Muscle layer of duodenum (tissue), 2 donors: ENCODE results near the gene PACS1.
"Not testable (repeated sequence)": the region's sequence is repeated elsewhere in the genome, so short reads cannot be mapped to it uniquely, and the experiment has no call there.

ENCODE experiments used
- H3K27ac ChIP-seq: one replicate; pipeline ENCODE4 v1.7.0; 2013; ENCODE audit warnings: mild to moderate bottlenecking, low read length
- H3K27me3 ChIP-seq: one replicate; pipeline ENCODE4 v1.7.0; 2013; ENCODE audit warnings: low read depth, mild to moderate bottlenecking, control low read depth, low read length
- H3K36me3 ChIP-seq, 2 donors: one replicate each; pipeline ENCODE4 v1.7.0; 2013; ENCODE audit warnings: low read length in 2 of 2, control low read depth in 1 of 2, mild to moderate bottlenecking in 1 of 2; ENCODE audit not compliant: insufficient read depth in 2 of 2, control insufficient read depth in 1 of 2
- H3K4me1 ChIP-seq, 2 donors: one replicate each; pipeline ENCODE4 v1.7.0; 2013; ENCODE audit warnings: low read length in 2 of 2, mild to moderate bottlenecking in 2 of 2, control low read depth in 1 of 2, moderate library complexity in 1 of 2; ENCODE audit not compliant: insufficient read depth in 2 of 2, control insufficient read depth in 1 of 2
- H3K4me3 ChIP-seq, 2 donors: one replicate each; pipeline ENCODE4 v1.7.0; 2013; ENCODE audit warnings: low read length in 2 of 2, low read depth in 1 of 2, mild to moderate bottlenecking in 1 of 2
- H3K9me3 ChIP-seq, 2 donors: one replicate each; pipeline ENCODE4 v1.7.0; 2013; ENCODE audit warnings: low read length in 2 of 2, control low read depth in 1 of 2, mild to moderate bottlenecking in 1 of 2; ENCODE audit not compliant: control insufficient read depth in 1 of 2
- donor health status: healthy.

Gene PACS1

GRCh38 chr11:66080055-66080817 is 10.2 kb downstream of the PACS1 start:
- H3K27ac ChIP-seq, result peak overlapping the region; percentile 3
- H3K4me1 ChIP-seq, result peaks cover 9 to 35% of the 10 kb centered on the region in 2 donors
- no peaks in the 10 kb centered on the region for H3K9me3 ChIP-seq
- H3K27me3 ChIP-seq, result no peaks in the 10 kb centered on the region
- H3K4me3 ChIP-seq, result no peak overlapping the region
- peaks cover 0 to 4% of the 10 kb centered on the region in 2 donors for H3K36me3 ChIP-seq

GRCh38 chr11:66081505-66081904 is 11.4 kb downstream of the PACS1 start:
- Histone ChIP-seq H3K4me3 (no peak overlapping the region), H3K4me1 (peaks cover 9 to 35% of the 10 kb centered on the region in 2 donors), H3K27me3 (no peaks in the 10 kb centered on the region), H3K36me3 (peaks cover 0 to 4% of the 10 kb centered on the region in 2 donors), H3K9me3 (no peaks in the 10 kb centered on the region), H3K27ac (peak overlapping the region; percentile 46)

GRCh38 chr11:66082946-66083698 is 13.1 kb downstream of the PACS1 start:
- H3K9me3 ChIP-seq, result no peaks in the 10 kb centered on the region
- H3K36me3 ChIP-seq, result no peaks in the 10 kb centered on the region
- H3K27me3 ChIP-seq, result no peaks in the 10 kb centered on the region
- H3K4me3 ChIP-seq, result no peak overlapping the region
- H3K4me1 ChIP-seq, result peaks cover 9 to 35% of the 10 kb centered on the region in 2 donors
- H3K27ac ChIP-seq, result no peak overlapping the region

DNA sequence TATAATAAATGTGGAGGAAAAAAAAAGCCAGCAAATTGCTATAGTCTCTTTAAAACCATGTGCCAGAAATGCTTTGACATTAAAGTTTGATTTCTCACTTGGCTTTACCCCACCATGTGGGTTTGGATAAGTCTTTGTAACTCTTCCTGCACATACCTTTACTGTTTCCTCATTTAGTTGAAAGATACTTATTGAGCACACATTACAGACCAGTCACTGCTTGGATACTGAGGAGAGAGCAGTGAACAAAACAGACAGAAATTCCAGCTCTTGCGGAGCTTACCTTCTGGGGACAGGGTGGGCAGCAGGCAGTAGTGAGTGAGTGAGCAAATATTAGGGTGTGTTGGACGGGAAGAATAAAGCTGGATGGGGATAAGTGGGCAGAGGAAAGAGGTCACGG is 13.7 kb downstream of the PACS1 start:
- no peaks in the 10 kb centered on the region for H3K27me3 ChIP-seq
- H3K4me1 ChIP-seq, result peaks cover 9 to 35% of the 10 kb centered on the region in 2 donors
- H3K36me3 ChIP-seq, result no peaks in the 10 kb centered on the region
- H3K4me3 ChIP-seq, result no peak overlapping the region
- H3K9me3 ChIP-seq, result no peaks in the 10 kb centered on the region
- no peak overlapping the region for H3K27ac ChIP-seq

- Histone ChIP-seq H3K4me3 (no peak overlapping the region), H3K27me3 (no peaks in the 10 kb centered on the region), H3K27ac (no peak overlapping the region), H3K4me1 (peaks cover 9 to 35% of the 10 kb centered on the region in 2 donors), H3K36me3 (no peaks in the 10 kb centered on the region), H3K9me3 (no peaks in the 10 kb centered on the region)
Measured at GRCh38 chr11:66084821-66085475, 14.9 kb downstream of the PACS1 start.

DNA sequence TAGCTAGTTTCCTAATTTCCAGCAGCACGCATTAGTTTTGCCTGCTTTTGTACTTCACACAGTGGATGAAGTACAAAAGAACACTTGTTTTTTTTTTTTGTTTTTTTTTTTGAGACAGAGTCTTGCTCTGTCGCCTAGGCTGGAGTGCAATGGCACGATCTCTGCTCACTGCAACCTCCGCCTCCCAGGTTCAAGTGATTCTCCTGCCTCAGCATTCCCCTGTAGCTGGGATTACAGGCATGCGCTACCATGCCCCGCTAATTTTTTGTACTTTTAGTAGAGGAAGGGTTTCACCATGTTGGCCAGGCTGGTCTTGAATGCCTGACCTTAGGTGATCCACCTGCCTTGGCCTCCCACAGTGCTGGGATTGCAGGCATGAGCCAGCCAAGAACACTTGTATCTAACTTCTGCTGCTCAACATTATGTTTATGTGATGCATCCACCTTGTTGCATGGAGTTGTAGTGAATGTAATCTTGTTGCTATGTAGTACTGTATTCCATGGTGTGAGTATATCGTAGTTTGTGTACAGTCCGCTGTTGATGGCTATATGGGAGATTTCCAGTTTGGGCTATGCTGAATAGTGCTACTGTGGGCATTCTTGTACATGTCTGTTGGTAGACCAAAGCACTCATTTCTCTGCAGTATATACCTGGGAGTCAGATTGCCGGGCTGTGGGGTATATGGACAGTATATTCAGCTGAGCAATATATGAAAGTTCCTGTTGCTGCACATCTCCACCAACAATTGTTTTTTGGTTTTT is 17.3 kb downstream of the PACS1 start:
- Histone ChIP-seq H3K4me3 (no peak overlapping the region), H3K36me3 (no peaks in the 10 kb centered on the region), H3K27me3 (no peaks in the 10 kb centered on the region), H3K27ac (no peak overlapping the region), H3K4me1 (peaks cover 0 to 16% of the 10 kb centered on the region in 2 donors), H3K9me3 (no peaks in the 10 kb centered on the region)

DNA sequence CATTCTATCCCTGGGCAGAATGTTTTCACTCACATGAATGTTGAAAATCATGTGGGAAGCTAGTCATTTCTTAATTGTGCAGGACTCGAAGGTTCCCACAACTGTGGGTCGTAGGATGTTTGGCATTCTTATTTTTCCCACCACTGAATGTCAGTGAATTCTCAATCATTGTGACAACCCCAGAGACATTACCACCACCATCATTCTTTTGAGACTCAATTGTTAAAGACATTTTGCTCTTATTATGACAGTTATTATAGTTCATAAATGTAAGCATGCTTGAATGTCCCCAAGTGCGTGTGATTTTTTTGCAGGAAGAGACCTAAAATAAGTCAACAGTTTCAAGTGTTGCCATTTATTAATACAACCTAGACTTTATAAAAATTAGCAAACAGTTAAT is 19.0 kb downstream of the PACS1 start:
- Histone ChIP-seq H3K4me1 (peaks cover 0 to 3% of the 10 kb centered on the region in 2 donors), H3K9me3 (no peaks in the 10 kb centered on the region), H3K27me3 (no peaks in the 10 kb centered on the region)

GRCh38 chr11:66090288-66090687 is 20.2 kb downstream of the PACS1 start:
- H3K27me3 ChIP-seq, result no peaks in the 10 kb centered on the region
- H3K4me3 ChIP-seq, result no peak overlapping the region
- no peak overlapping the region for H3K27ac ChIP-seq
- H3K9me3 ChIP-seq, result no peaks in the 10 kb centered on the region
- H3K36me3 ChIP-seq, result no peaks in the 10 kb centered on the region
- no peaks in the 10 kb centered on the region for H3K4me1 ChIP-seq

More for the DNA sequence above, 19.0 kb downstream of the PACS1 start:
- Histone ChIP-seq H3K36me3 (no peaks in the 10 kb centered on the region), H3K27ac (no peak overlapping the region), H3K4me3 (no peak overlapping the region)

- H3K4me3 ChIP-seq, H3K4me1 ChIP-seq, H3K9me3 ChIP-seq, H3K36me3 ChIP-seq, H3K27ac ChIP-seq, H3K27me3 ChIP-seq: not testable (repeated sequence)
Measured at GRCh38 chr11:66092125-66092524, 22.1 kb downstream of the PACS1 start.

- H3K4me3 ChIP-seq, H3K27me3 ChIP-seq, H3K9me3 ChIP-seq, H3K27ac ChIP-seq, H3K4me1 ChIP-seq, H3K36me3 ChIP-seq: not testable (repeated sequence)
Measured at GRCh38 chr11:66099746-66100145, 29.7 kb downstream of the PACS1 start.
